Measurements from ENCODE around the gene SEMA7A. TPM values are rescaled to one million over a fixed set of nuclear protein-coding genes. Genes with fewer than 3 reads are reported as not detected.

Gene SEMA7A
- total and polyA plus RNA-seq, 2 experiments from 2014 or later, result 2.4 to 9.5 TPM

GRCh38 chr15:74441248-74441941, 7.6 kb upstream of the SEMA7A start:
- Histone ChIP-seq H3K4me3 (no peak overlapping the region), H3K27ac (no peak overlapping the region), H3K4me1 (ENCODE audit: insufficient read depth) (peaks cover 20% of the 10 kb centered on the region), H4K20me1 (ENCODE audit: insufficient read depth, poor library complexity, severe bottlenecking) (no peaks in the 10 kb centered on the region), H3K36me3 (replicated peaks; ENCODE audit: insufficient read depth, low read depth) (no peaks in the 10 kb centered on the region), H3K27me3 (no peaks in the 10 kb centered on the region), H3K4me2 (no peak overlapping the region), H2AFZ (no peak overlapping the region), H3K9me3 (ENCODE audit: low read depth) (no peaks in the 10 kb centered on the region), H3K79me2 (no peaks in the 10 kb centered on the region), H3K9me2 (replicated peaks; ENCODE audit: insufficient read depth) (no peaks in the 10 kb centered on the region)
- DNase-seq (ENCODE audit: low spot score), result no peak
- TF ChIP-seq EZH2phosphoT487 (IDR thresholded peaks at IDR 0.05; ENCODE audit: low read depth, severe bottlenecking, unreplicated experiment) (no peak), EZH2 (IDR thresholded peaks at IDR 0.05; ENCODE audit: borderline replicate concordance) (no peak), CTCF (IDR thresholded peaks at IDR 0.05; ENCODE audit: poor library complexity) (no peak)
- WGBS (ENCODE audit: low lambda C conversion rate, missing lambda C conversion rate), result 95% methylated on average over 6 of the region's 6 CpGs

- Histone ChIP-seq H3K9me3 (ENCODE audit: low read depth) (no peaks in the 10 kb centered on the region), H3K27ac (no peak overlapping the region), H3K36me3 (replicated peaks; ENCODE audit: insufficient read depth, low read depth) (no peaks in the 10 kb centered on the region), H3K79me2 (no peaks in the 10 kb centered on the region), H3K27me3 (no peaks in the 10 kb centered on the region), H3K4me3 (no peak overlapping the region), H3K4me2 (no peak overlapping the region), H4K20me1 (ENCODE audit: insufficient read depth, poor library complexity, severe bottlenecking) (no peaks in the 10 kb centered on the region), H3K4me1 (ENCODE audit: insufficient read depth) (peaks cover 20% of the 10 kb centered on the region), H2AFZ (no peak overlapping the region), H3K9me2 (replicated peaks; ENCODE audit: insufficient read depth) (no peaks in the 10 kb centered on the region)
- WGBS (ENCODE audit: low lambda C conversion rate, missing lambda C conversion rate), result 0% methylated on average over 2 of the region's 2 CpGs
- peak; percentile 89 for DNase-seq (ENCODE audit: low spot score)
- TF ChIP-seq CTCF (IDR thresholded peaks at IDR 0.05; ENCODE audit: poor library complexity), result peak; percentile 96
- no peak for TF ChIP-seq EZH2phosphoT487 (IDR thresholded peaks at IDR 0.05; ENCODE audit: low read depth, severe bottlenecking, unreplicated experiment)
- TF ChIP-seq EZH2 (IDR thresholded peaks at IDR 0.05; ENCODE audit: borderline replicate concordance), result no peak
These were observed 5.1 kb upstream of the SEMA7A start for GRCh38 chr15:74438721-74439316.

GRCh38 chr15:74438206-74438605, 4.4 kb upstream of the SEMA7A start:
- Histone ChIP-seq H3K79me2 (no peaks in the 10 kb centered on the region), H2AFZ (no peak overlapping the region), H3K27me3 (no peaks in the 10 kb centered on the region), H3K4me1 (ENCODE audit: insufficient read depth) (peaks cover 17% of the 10 kb centered on the region), H3K27ac (no peak overlapping the region), H3K9me2 (replicated peaks; ENCODE audit: insufficient read depth) (no peaks in the 10 kb centered on the region), H3K4me3 (no peak overlapping the region), H3K36me3 (replicated peaks; ENCODE audit: insufficient read depth, low read depth) (no peaks in the 10 kb centered on the region), H3K4me2 (no peak overlapping the region), H3K9me3 (ENCODE audit: low read depth) (no peaks in the 10 kb centered on the region), H4K20me1 (ENCODE audit: insufficient read depth, poor library complexity, severe bottlenecking) (no peaks in the 10 kb centered on the region)
- TF ChIP-seq EZH2phosphoT487 (IDR thresholded peaks at IDR 0.05; ENCODE audit: low read depth, severe bottlenecking, unreplicated experiment) (no peak), EZH2 (IDR thresholded peaks at IDR 0.05; ENCODE audit: borderline replicate concordance) (no peak), CTCF (IDR thresholded peaks at IDR 0.05; ENCODE audit: poor library complexity) (no peak)
- DNase-seq (ENCODE audit: low spot score), result no peak
- WGBS (ENCODE audit: low lambda C conversion rate, missing lambda C conversion rate), result 59% methylated on average over 2 of the region's 2 CpGs

Measured in hepatocyte (in vitro differentiated cells).